HEK293 (cell line): ENCODE data around the gene DLG2.

ENCODE experiments used
- HOXA7 ChIP-seq: sonication (generic); formaldehyde crosslinking; IDR thresholded peaks from 2 replicates; pipeline ENCODE4 v1.8.1; 2022; ENCODE audit warnings: missing genetic modification reagents, borderline replicate concordance
- MEIS1 ChIP-seq: sonication (generic); formaldehyde crosslinking; IDR thresholded peaks from 2 replicates; pipeline ENCODE4 v1.8.1; 2022; ENCODE audit warnings: missing genetic modification reagents, mild to moderate bottlenecking, borderline replicate concordance
- ZBTB21 ChIP-seq: fragments of 450-650 bp; formaldehyde crosslinking; IDR thresholded peaks from 2 replicates; pipeline ENCODE4 v1.5.1; 2017; ENCODE audit warnings: missing biosample characterization, missing genetic modification characterization
- ZFP41 ChIP-seq: fragments of 450-650 bp; formaldehyde crosslinking; IDR thresholded peaks from 2 replicates; pipeline ENCODE4 v1.5.1; 2016; ENCODE audit warnings: missing biosample characterization, missing genetic modification characterization, borderline replicate concordance
- ZNF2 ChIP-seq: fragments of 450-650 bp; formaldehyde crosslinking; IDR thresholded peaks from 2 replicates; pipeline ENCODE4 v1.5.1; 2016; ENCODE audit warnings: missing biosample characterization, missing genetic modification characterization
- ZNF621 ChIP-seq: fragments of 450-650 bp; formaldehyde crosslinking; IDR thresholded peaks from 2 replicates; pipeline ENCODE4 v1.5.1; 2017; ENCODE audit warnings: missing biosample characterization, missing genetic modification characterization
- ZNF76 ChIP-seq: fragments of 450-650 bp; formaldehyde crosslinking; IDR thresholded peaks from 2 replicates; pipeline ENCODE4; 2016; ENCODE audit warnings: low read depth, missing biosample characterization, missing genetic modification characterization, borderline replicate concordance
- TF ChIP-seq, protein P1 (sequence below): fragments of 450-650 bp; formaldehyde crosslinking; optimal IDR thresholded peaks from 2 replicates; pipeline ENCODE3; 2016; ENCODE audit warnings: missing biosample characterization, mild to moderate bottlenecking, missing genetic modification characterization
- TF ChIP-seq, protein P2 (sequence below): fragments of 450-650 bp; formaldehyde crosslinking; IDR thresholded peaks from 2 replicates; pipeline ENCODE4 v1.5.1; 2016; ENCODE audit warnings: missing biosample characterization, missing genetic modification characterization
- TF ChIP-seq, protein P3 (sequence below): fragments of 450-650 bp; formaldehyde crosslinking; IDR thresholded peaks from 2 replicates; pipeline ENCODE4 v1.5.1; 2016; ENCODE audit warnings: missing biosample characterization, missing genetic modification characterization

DNA sequence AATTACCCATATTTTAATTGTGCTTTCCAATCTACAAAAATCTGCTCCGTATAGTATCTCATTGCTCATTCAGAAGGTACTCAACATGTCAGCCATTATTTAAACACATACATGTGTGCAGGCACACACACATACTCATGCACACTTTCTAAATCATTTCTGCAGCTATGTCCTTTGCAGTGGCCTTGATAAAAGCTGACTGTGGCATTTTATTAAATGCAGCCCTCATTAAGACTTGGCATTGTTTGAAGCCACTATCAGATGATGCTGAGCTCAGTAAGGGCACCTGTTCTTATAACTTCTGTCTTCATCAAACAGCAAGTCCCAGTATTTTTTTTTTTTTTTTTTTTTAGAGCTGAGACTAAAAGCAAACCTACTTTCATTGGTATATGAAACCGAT is 1269.1 kb downstream of the DLG2 start:
- TF ChIP-seq, protein P1, sequence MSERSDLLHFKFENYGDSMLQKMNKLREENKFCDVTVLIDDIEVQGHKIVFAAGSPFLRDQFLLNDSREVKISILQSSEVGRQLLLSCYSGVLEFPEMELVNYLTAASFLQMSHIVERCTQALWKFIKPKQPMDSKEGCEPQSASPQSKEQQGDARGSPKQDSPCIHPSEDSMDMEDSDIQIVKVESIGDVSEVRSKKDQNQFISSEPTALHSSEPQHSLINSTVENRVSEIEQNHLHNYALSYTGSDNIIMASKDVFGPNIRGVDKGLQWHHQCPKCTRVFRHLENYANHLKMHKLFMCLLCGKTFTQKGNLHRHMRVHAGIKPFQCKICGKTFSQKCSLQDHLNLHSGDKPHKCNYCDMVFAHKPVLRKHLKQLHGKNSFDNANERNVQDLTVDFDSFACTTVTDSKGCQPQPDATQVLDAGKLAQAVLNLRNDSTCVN (tag by site-specific recombination): no peak
- TF ChIP-seq HOXA7 (CRISPR knock-in tag): no peak
- no peak for TF ChIP-seq MEIS1 (CRISPR knock-in tag)
- no peak for TF ChIP-seq ZNF2
- no peak for TF ChIP-seq ZBTB21
- TF ChIP-seq, protein P2, sequence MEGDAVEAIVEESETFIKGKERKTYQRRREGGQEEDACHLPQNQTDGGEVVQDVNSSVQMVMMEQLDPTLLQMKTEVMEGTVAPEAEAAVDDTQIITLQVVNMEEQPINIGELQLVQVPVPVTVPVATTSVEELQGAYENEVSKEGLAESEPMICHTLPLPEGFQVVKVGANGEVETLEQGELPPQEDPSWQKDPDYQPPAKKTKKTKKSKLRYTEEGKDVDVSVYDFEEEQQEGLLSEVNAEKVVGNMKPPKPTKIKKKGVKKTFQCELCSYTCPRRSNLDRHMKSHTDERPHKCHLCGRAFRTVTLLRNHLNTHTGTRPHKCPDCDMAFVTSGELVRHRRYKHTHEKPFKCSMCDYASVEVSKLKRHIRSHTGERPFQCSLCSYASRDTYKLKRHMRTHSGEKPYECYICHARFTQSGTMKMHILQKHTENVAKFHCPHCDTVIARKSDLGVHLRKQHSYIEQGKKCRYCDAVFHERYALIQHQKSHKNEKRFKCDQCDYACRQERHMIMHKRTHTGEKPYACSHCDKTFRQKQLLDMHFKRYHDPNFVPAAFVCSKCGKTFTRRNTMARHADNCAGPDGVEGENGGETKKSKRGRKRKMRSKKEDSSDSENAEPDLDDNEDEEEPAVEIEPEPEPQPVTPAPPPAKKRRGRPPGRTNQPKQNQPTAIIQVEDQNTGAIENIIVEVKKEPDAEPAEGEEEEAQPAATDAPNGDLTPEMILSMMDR (tag by site-specific recombination): no peak
- no peak for TF ChIP-seq ZNF76 (tag by site-specific recombination)
- no peak for TF ChIP-seq ZFP41
- TF ChIP-seq ZNF621: no peak
- TF ChIP-seq, protein P3, sequence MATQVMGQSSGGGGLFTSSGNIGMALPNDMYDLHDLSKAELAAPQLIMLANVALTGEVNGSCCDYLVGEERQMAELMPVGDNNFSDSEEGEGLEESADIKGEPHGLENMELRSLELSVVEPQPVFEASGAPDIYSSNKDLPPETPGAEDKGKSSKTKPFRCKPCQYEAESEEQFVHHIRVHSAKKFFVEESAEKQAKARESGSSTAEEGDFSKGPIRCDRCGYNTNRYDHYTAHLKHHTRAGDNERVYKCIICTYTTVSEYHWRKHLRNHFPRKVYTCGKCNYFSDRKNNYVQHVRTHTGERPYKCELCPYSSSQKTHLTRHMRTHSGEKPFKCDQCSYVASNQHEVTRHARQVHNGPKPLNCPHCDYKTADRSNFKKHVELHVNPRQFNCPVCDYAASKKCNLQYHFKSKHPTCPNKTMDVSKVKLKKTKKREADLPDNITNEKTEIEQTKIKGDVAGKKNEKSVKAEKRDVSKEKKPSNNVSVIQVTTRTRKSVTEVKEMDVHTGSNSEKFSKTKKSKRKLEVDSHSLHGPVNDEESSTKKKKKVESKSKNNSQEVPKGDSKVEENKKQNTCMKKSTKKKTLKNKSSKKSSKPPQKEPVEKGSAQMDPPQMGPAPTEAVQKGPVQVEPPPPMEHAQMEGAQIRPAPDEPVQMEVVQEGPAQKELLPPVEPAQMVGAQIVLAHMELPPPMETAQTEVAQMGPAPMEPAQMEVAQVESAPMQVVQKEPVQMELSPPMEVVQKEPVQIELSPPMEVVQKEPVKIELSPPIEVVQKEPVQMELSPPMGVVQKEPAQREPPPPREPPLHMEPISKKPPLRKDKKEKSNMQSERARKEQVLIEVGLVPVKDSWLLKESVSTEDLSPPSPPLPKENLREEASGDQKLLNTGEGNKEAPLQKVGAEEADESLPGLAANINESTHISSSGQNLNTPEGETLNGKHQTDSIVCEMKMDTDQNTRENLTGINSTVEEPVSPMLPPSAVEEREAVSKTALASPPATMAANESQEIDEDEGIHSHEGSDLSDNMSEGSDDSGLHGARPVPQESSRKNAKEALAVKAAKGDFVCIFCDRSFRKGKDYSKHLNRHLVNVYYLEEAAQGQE (tag by site-specific recombination): no peak
